K562 (cell line): ENCODE results near the gene IPCEF1. TPM values are rescaled to one million over a fixed set of nuclear protein-coding genes. Genes with fewer than 3 reads are reported as not detected.

Experiments
- GABPB2 ChIP-seq: fragments of 250-450 bp; sonication (Bioruptor Pico); conservative IDR thresholded peaks from 2 replicates; pipeline ENCODE4 v1.5.1; 2021; ENCODE audit warnings: mild to moderate bottlenecking
- IRF9 ChIP-seq: fragments of 450-650 bp; IDR thresholded peaks from 2 replicates; pipeline ENCODE4 v1.6.1; 2016; ENCODE audit warnings: missing biosample characterization, missing genetic modification characterization
- JUN ChIP-seq, 2 experiments: sonication (generic) in 1 of 2; formaldehyde crosslinking in 1 of 2; IDR thresholded peaks; 2 replicates each; pipeline versions ENCODE4 v1.6.1 to v1.8.0; 2012 to 2022; ENCODE audit warnings: borderline replicate concordance in 2 of 2, mild to moderate bottlenecking in 2 of 2, improper control_type of control experiment in 1 of 2, low read depth in 1 of 2, low read length in 1 of 2, missing genetic modification reagents in 1 of 2
- KAT7 ChIP-seq: sonication (generic); formaldehyde crosslinking; IDR thresholded peaks from 2 replicates; pipeline ENCODE4 v1.8.0; 2022; ENCODE audit warnings: missing genetic modification reagents, mild to moderate bottlenecking, borderline replicate concordance
- PHF20 ChIP-seq: fragments of 450-650 bp; IDR thresholded peaks from 2 replicates; pipeline ENCODE4 v1.6.1; 2018; ENCODE audit not compliant: partially characterized antibody
- TCF3 ChIP-seq: sonication (generic); formaldehyde crosslinking; IDR thresholded peaks from 2 replicates; pipeline ENCODE4 v1.4.0; 2020; ENCODE audit warnings: mild to moderate bottlenecking, missing genetic modification reagents
- TOE1 ChIP-seq, 2 experiments: fragments of 450-650 bp in 1 of 2; sonication (generic) in 1 of 2; formaldehyde crosslinking in 1 of 2; IDR thresholded peaks; 2 replicates each; pipeline versions ENCODE4 v1.7.1 to v1.8.0; 2016 to 2022; ENCODE audit warnings: borderline replicate concordance in 2 of 2, mild to moderate bottlenecking in 2 of 2, antibody characterized with exemption in 1 of 2, inconsistent platforms in 1 of 2, low read depth in 1 of 2, missing genetic modification reagents in 1 of 2, moderate library complexity in 1 of 2
- UBTF ChIP-seq, 2 experiments: IDR thresholded peaks; 2 replicates each; pipeline ENCODE4 v1.6.1; 2012; ENCODE audit warnings: improper control_type of control experiment in 2 of 2, low read depth in 2 of 2, low read length in 2 of 2, borderline replicate concordance in 1 of 2
- ZBTB7A ChIP-seq: IDR thresholded peaks from 2 replicates; pipeline ENCODE4 v1.6.1; 2011; ENCODE audit warnings: low read depth, mild to moderate bottlenecking, low read length, moderate library complexity, borderline replicate concordance; ENCODE audit not compliant: control insufficient read depth
- ZNF57 ChIP-seq: fragments of 450-650 bp; formaldehyde crosslinking; IDR thresholded peaks from 2 replicates; pipeline ENCODE4 v1.4.0; 2020; ENCODE audit warnings: mild to moderate bottlenecking, moderate library complexity
- polyA plus RNA-seq, 8 experiments: library from polyadenylated mRNA; depleted of rRNA in 4 of 8; stranded (reverse) in 5 of 8; unstranded in 3 of 8; fragments of >200 nt; fragmentation: Nextera tagmentation in 2 of 8; fragmentation: Illumina TruSeq in 1 of 8; extraction: Ambion mirVana in 2 of 8; extraction: Trizol in 1 of 8; gene quantifications; 2 replicates each; pipeline versions ENCODE4 v1.2.1 to v1.2.3, GENCODE V29; 2011 to 2014; ENCODE audit warnings: inconsistent platforms in 1 of 8, missing spikeins in 1 of 8
- total RNA-seq, 7 experiments: library from RNA; depleted of rRNA in 6 of 7; stranded (reverse); fragments of >200 nt in 6 of 7; fragmentation: Illumina TruSeq in 2 of 7; extraction: Trizol in 2 of 7; gene quantifications; 2 replicates each; pipeline versions ENCODE4 v1.2.1 to v1.2.3, GENCODE V29; 2011 to 2021; ENCODE audit warnings: low replicate concordance in 1 of 7
- TF ChIP-seq, protein P1 (sequence below), 3 experiments: fragments of 200-800 bp in 1 of 3; fragments of 250-450 bp in 1 of 3; fragments of 450-650 bp in 1 of 3; sonication (Bioruptor Pico) in 1 of 3; sonication (Bioruptor generic) in 1 of 3; formaldehyde crosslinking in 1 of 3; IDR thresholded peaks; 2 replicates each; pipeline versions ENCODE4 v1.6.1 to v1.8.0; 2016 to 2022; ENCODE audit warnings: mild to moderate bottlenecking in 2 of 3, missing genetic modification characterization in 2 of 3, missing compliant biosample characterization in 1 of 3, moderate library complexity in 1 of 3
- TF ChIP-seq, protein P2 (sequence below): fragments of 450-650 bp; formaldehyde crosslinking; IDR thresholded peaks from 2 replicates; pipeline ENCODE4 v1.4.0; 2020; ENCODE audit warnings: mild to moderate bottlenecking

IPCEF1 gene
- total and polyA plus RNA-seq, 9 of the 15 experiments (the other 6 are each of a cell fraction or from before 2014, with no cell fraction given), result 0.14 to 0.18 TPM; not detected in 7

GRCh38 chr6:154320181-154320580 lies 36.4 kb downstream of the IPCEF1 start (continued):
- TF ChIP-seq, protein P1, sequence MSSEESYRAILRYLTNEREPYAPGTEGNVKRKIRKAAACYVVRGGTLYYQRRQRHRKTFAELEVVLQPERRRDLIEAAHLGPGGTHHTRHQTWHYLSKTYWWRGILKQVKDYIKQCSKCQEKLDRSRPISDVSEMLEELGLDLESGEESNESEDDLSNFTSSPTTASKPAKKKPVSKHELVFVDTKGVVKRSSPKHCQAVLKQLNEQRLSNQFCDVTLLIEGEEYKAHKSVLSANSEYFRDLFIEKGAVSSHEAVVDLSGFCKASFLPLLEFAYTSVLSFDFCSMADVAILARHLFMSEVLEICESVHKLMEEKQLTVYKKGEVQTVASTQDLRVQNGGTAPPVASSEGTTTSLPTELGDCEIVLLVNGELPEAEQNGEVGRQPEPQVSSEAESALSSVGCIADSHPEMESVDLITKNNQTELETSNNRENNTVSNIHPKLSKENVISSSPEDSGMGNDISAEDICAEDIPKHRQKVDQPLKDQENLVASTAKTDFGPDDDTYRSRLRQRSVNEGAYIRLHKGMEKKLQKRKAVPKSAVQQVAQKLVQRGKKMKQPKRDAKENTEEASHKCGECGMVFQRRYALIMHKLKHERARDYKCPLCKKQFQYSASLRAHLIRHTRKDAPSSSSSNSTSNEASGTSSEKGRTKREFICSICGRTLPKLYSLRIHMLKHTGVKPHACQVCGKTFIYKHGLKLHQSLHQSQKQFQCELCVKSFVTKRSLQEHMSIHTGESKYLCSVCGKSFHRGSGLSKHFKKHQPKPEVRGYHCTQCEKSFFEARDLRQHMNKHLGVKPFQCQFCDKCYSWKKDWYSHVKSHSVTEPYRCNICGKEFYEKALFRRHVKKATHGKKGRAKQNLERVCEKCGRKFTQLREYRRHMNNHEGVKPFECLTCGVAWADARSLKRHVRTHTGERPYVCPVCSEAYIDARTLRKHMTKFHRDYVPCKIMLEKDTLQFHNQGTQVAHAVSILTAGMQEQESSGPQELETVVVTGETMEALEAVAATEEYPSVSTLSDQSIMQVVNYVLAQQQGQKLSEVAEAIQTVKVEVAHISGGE (CRISPR knock-in tag; IDR thresholded peaks at IDR 0.05), result no peak
- no peak for TF ChIP-seq TCF3 (CRISPR knock-in tag)
- TF ChIP-seq KAT7 (CRISPR knock-in tag), result no peak
- no peak for TF ChIP-seq ZBTB7A
- no peak for TF ChIP-seq UBTF (IDR thresholded peaks at IDR 0.05; ENCODE audit: borderline replicate concordance in 1 of 2, low read depth in 2 of 2, low read length in 2 of 2)
- TF ChIP-seq GABPB2 (CRISPR knock-in tag), result no peak
- TF ChIP-seq PHF20, result no peak
- no peak for TF ChIP-seq ZNF57 (CRISPR knock-in tag)
- no peak for TF ChIP-seq JUN (IDR thresholded peaks at IDR 0.05; ENCODE audit: borderline replicate concordance, low read depth, low read length)
- TF ChIP-seq JUN (CRISPR knock-in tag; IDR thresholded peaks at IDR 0.05; ENCODE audit: borderline replicate concordance), result no peak
- TF ChIP-seq, protein P2, sequence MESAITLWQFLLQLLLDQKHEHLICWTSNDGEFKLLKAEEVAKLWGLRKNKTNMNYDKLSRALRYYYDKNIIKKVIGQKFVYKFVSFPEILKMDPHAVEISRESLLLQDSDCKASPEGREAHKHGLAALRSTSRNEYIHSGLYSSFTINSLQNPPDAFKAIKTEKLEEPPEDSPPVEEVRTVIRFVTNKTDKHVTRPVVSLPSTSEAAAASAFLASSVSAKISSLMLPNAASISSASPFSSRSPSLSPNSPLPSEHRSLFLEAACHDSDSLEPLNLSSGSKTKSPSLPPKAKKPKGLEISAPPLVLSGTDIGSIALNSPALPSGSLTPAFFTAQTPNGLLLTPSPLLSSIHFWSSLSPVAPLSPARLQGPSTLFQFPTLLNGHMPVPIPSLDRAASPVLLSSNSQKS, result no peak
- no peak for TF ChIP-seq IRF9 (tag)
- TF ChIP-seq TOE1 (IDR thresholded peaks at IDR 0.05; ENCODE audit: borderline replicate concordance), result no peak
- no peak for TF ChIP-seq TOE1 (CRISPR knock-in tag; IDR thresholded peaks at IDR 0.05; ENCODE audit: borderline replicate concordance, low read depth)
